ENCODE results near the gene PHF23.

DNA sequence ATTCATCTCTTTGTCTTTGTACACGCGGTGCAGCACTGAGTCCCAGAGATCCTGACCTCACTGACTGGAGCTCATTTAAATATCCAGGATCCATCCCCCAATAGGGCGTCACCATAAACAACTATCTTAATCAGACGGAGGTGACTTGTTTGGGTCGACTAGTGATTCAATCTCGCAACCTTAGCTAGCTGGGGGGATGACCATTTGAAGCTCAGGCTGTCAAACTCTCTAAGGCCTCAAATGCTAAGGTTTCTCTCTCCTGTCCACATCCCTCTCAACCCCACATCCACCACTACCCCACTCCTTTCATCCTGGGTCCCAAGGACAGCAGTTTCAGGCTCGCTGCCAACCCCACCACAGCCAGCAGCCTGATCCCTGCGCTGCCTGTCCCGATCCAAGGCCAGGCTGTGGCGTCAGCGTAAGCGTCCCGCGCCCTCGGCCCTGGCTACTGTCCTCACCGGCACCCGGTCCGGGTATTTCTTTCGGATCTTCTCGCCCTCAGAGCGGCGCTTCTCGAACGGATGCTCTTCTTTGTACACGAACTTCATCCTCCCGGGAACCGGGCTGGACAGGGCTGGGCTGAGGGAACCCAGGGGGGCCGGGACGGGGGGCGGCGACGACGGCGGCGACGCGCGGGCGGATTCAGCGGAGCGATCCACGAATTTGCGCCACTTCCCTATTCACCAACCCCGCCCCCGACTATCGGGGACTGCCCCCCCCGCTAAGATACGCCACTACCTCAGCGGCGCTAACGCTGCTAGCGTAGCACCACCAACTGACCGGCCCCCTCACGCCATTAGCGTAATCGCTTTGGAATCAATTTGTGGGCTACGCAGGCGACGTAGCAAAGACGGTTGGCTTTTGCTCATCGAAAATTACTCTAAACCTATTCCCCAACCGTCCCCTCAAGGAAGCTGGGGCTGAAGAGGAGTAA, 2.8 kb upstream of the PHF23 start, which contains the start of gene GABARAP:
- TF ChIP-seq, protein P1, sequence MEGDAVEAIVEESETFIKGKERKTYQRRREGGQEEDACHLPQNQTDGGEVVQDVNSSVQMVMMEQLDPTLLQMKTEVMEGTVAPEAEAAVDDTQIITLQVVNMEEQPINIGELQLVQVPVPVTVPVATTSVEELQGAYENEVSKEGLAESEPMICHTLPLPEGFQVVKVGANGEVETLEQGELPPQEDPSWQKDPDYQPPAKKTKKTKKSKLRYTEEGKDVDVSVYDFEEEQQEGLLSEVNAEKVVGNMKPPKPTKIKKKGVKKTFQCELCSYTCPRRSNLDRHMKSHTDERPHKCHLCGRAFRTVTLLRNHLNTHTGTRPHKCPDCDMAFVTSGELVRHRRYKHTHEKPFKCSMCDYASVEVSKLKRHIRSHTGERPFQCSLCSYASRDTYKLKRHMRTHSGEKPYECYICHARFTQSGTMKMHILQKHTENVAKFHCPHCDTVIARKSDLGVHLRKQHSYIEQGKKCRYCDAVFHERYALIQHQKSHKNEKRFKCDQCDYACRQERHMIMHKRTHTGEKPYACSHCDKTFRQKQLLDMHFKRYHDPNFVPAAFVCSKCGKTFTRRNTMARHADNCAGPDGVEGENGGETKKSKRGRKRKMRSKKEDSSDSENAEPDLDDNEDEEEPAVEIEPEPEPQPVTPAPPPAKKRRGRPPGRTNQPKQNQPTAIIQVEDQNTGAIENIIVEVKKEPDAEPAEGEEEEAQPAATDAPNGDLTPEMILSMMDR (IDR thresholded peaks at IDR 0.05) = no peak
- peak; percentile 54 for TF ChIP-seq POLR2A (IDR thresholded peaks at IDR 0.05)
